Body of pancreas (tissue), 4 donors: ENCODE results near the gene RGS12.

Experiments used
- POLR2A ChIP-seq, 3 donors: fragments of 450-650 bp; IDR thresholded peaks; one replicate each; pipeline ENCODE4 v1.6.1; 2016; ENCODE audit warnings: antibody characterized with exemption in 3 of 3, mild to moderate bottlenecking in 2 of 3
- TF ChIP-seq, protein P1 (sequence below), 7 experiments: fragments of 450-650 bp in 4 of 7; fragments of 200-600 bp in 3 of 7; sonication (generic) in 3 of 7; IDR thresholded peaks; one replicate each; pipeline ENCODE4 v1.5.1; 2016 to 2019; ENCODE audit warnings: antibody characterized with exemption in 7 of 7

DNA sequence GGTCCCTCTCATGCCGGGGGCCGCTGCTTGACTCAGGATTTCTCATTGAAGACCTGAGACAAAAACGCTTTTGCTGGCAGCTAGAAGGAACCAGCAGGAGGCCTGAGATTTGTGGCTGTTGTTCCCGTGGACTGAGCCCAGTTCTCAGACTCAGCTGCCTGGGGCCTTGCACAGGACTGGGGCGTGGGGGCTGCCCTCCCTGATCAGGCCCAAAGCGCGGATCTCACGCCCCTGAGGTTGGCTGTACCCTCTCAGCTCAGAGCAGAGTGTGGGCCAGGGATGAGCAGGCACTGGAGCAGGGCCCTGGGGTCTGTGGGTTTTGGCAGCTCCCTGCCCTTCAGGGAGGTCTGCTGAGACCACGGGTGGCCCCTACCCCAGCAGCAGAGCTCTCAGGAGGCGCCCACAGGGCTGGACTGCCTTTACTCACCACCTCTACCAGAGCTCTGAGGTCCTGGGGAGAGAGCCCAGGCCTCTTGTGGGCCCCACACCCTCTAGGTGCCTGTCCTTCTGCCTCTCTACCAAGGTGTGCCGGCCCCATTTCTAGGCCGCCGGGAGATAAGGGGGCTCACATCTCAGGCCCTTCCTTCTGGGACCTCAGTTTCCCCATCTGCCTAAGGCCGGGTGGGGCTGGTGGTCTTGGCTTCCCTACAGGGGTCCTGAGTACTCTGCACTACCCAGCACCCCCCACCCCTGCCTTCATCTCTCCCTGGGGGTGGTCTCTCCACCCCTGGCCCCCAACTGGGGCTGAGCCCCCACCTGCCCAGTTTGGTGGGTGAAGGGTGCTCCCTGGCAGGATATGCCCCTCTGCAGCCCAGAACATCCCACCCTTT, 38.3 kb upstream of the RGS12 start:
- no peak for TF ChIP-seq POLR2A (IDR thresholded peaks at IDR 0.05)
- TF ChIP-seq, protein P1, sequence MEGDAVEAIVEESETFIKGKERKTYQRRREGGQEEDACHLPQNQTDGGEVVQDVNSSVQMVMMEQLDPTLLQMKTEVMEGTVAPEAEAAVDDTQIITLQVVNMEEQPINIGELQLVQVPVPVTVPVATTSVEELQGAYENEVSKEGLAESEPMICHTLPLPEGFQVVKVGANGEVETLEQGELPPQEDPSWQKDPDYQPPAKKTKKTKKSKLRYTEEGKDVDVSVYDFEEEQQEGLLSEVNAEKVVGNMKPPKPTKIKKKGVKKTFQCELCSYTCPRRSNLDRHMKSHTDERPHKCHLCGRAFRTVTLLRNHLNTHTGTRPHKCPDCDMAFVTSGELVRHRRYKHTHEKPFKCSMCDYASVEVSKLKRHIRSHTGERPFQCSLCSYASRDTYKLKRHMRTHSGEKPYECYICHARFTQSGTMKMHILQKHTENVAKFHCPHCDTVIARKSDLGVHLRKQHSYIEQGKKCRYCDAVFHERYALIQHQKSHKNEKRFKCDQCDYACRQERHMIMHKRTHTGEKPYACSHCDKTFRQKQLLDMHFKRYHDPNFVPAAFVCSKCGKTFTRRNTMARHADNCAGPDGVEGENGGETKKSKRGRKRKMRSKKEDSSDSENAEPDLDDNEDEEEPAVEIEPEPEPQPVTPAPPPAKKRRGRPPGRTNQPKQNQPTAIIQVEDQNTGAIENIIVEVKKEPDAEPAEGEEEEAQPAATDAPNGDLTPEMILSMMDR (IDR thresholded peaks at IDR 0.05), result no peak
